Muscle layer of duodenum (tissue), 2 donors: ENCODE data around the gene PRKAG2.
"Not testable (repeated sequence)": the region's sequence is repeated elsewhere in the genome, so short reads cannot be mapped to it uniquely, and the experiment has no call there.

ENCODE experiments used
- H3K27ac ChIP-seq: one replicate; pipeline ENCODE4 v1.7.0; 2013; ENCODE audit warnings: mild to moderate bottlenecking, low read length
- H3K27me3 ChIP-seq: one replicate; pipeline ENCODE4 v1.7.0; 2013; ENCODE audit warnings: low read depth, mild to moderate bottlenecking, control low read depth, low read length
- H3K36me3 ChIP-seq, 2 donors: one replicate each; pipeline ENCODE4 v1.7.0; 2013; ENCODE audit warnings: low read length in 2 of 2, control low read depth in 1 of 2, mild to moderate bottlenecking in 1 of 2; ENCODE audit not compliant: insufficient read depth in 2 of 2, control insufficient read depth in 1 of 2
- H3K4me1 ChIP-seq, 2 donors: one replicate each; pipeline ENCODE4 v1.7.0; 2013; ENCODE audit warnings: low read length in 2 of 2, mild to moderate bottlenecking in 2 of 2, control low read depth in 1 of 2, moderate library complexity in 1 of 2; ENCODE audit not compliant: insufficient read depth in 2 of 2, control insufficient read depth in 1 of 2
- H3K4me3 ChIP-seq, 2 donors: one replicate each; pipeline ENCODE4 v1.7.0; 2013; ENCODE audit warnings: low read length in 2 of 2, low read depth in 1 of 2, mild to moderate bottlenecking in 1 of 2
- H3K9me3 ChIP-seq, 2 donors: one replicate each; pipeline ENCODE4 v1.7.0; 2013; ENCODE audit warnings: low read length in 2 of 2, control low read depth in 1 of 2, mild to moderate bottlenecking in 1 of 2; ENCODE audit not compliant: control insufficient read depth in 1 of 2
- donor health status: healthy.

Gene PRKAG2

GRCh38 chr7:151801291-151801690, 75.6 kb downstream of the PRKAG2 start:
- Histone ChIP-seq H3K4me3 (no peak overlapping the region), H3K27ac (no peak overlapping the region), H3K4me1 (peaks cover 0 to 4% of the 10 kb centered on the region in 2 donors), H3K9me3 (no peaks in the 10 kb centered on the region), H3K36me3 (peaks cover 0 to 3% of the 10 kb centered on the region in 2 donors), H3K27me3 (no peaks in the 10 kb centered on the region)

DNA sequence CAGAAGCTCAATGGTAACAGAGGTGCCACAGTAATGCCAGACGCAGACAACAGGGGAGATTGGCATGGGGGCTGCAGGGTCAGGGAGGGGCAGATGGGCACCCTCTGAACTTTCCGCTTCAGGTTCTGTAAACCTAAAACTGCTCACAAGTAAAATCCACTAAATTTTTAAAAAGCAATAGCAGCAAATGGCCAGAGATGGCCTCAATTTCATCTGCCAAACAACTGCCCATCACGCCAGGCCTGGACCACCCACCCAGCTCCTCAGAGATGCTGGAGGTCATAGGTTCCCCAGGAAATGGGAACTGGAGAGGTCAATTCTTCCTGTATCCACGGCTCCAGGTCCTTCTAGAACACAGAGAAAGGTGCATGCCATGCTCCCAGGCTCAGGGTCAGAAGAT, 76.1 kb downstream of the PRKAG2 start:
- H3K4me3 ChIP-seq, result no peak overlapping the region
- H3K4me1 ChIP-seq, result peaks cover 0 to 4% of the 10 kb centered on the region in 2 donors
- H3K9me3 ChIP-seq, result no peaks in the 10 kb centered on the region
- peaks cover 0 to 3% of the 10 kb centered on the region in 2 donors for H3K36me3 ChIP-seq
- no peaks in the 10 kb centered on the region for H3K27me3 ChIP-seq
- no peak overlapping the region for H3K27ac ChIP-seq

GRCh38 chr7:151800391-151800790, 76.5 kb downstream of the PRKAG2 start:
- peaks cover 0 to 4% of the 10 kb centered on the region in 2 donors for H3K4me1 ChIP-seq
- no peak overlapping the region for H3K4me3 ChIP-seq
- H3K9me3 ChIP-seq, result no peaks in the 10 kb centered on the region
- peaks cover 0 to 3% of the 10 kb centered on the region in 2 donors for H3K36me3 ChIP-seq
- no peak overlapping the region for H3K27ac ChIP-seq
- no peaks in the 10 kb centered on the region for H3K27me3 ChIP-seq

DNA sequence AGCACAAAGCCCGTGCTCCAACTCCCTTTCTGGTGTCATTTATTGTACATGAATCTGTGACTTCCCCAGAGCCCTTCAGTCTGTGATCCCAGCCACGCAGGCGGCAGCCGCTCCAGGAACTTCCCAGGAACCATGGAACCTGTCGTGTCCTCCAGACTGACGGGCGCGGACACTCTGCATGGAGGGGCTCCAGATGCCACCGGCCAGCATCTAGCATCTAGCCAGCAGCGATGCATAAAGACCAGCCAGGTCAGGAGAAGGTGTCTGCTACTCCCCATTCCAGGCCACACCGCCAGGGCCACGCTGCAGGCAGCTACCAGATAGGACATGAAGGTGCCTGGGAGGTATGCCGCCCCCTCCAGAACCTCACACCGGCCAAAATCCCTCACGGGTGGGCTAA, 77.4 kb downstream of the PRKAG2 start:
- peaks cover 0 to 4% of the 10 kb centered on the region in 2 donors for H3K4me1 ChIP-seq
- H3K27me3 ChIP-seq, result no peaks in the 10 kb centered on the region
- no peak overlapping the region for H3K27ac ChIP-seq
- H3K36me3 ChIP-seq, result no peaks in the 10 kb centered on the region
- H3K4me3 ChIP-seq, result no peak overlapping the region
- no peaks in the 10 kb centered on the region for H3K9me3 ChIP-seq

- Histone ChIP-seq H3K9me3 (no peaks in the 10 kb centered on the region), H3K4me1 (peaks cover 0 to 4% of the 10 kb centered on the region in 2 donors), H3K36me3 (no peaks in the 10 kb centered on the region), H3K27me3 (no peaks in the 10 kb centered on the region), H3K4me3 (no peak overlapping the region), H3K27ac (no peak overlapping the region)
Observed at GRCh38 chr7:151798851-151799448, 78.0 kb downstream of the PRKAG2 start.

- H3K9me3 ChIP-seq, H3K4me3 ChIP-seq, H3K36me3 ChIP-seq, H3K4me1 ChIP-seq, H3K27me3 ChIP-seq: not testable (repeated sequence)
- peak overlapping the region; percentile 39 for H3K27ac ChIP-seq
Observed at GRCh38 chr7:151797667-151798307, 79.1 kb downstream of the PRKAG2 start.

DNA sequence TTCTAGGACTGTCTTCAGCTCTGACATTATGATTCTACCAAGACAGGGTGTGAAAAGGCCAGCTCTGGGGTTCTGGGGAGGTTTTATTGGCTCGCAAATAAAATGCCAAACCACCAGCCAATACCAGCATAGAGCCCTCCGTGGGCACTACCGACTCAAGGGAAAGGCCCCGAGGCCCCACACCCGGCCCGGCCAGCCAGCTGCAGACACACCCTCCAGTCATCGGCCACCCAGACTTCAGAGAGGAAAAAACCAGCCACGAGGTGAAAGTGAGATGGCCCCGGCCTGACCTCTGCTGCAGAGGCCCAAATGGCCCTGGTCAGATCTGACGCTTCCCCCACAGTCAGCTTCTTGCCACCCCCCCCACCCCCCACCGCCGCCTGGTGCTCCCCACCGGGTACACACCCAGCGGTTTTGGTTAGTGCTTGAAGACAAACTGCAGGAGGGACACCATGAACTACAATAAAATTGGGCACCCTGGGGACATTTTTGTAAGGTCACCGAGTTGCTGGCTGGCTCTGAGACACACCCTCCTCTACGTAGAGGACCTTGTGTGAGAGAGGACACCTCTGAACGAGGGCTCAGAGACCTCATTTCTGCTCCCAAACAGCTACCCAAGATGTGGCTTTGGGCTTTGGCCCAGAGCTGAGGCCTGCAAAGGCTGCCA, 79.9 kb downstream of the PRKAG2 start:
- Histone ChIP-seq H3K9me3 (no peaks in the 10 kb centered on the region), H3K27ac (peak overlapping the region; percentile 56), H3K4me1 (peaks cover 0 to 4% of the 10 kb centered on the region in 2 donors), H3K36me3 (no peaks in the 10 kb centered on the region), H3K4me3 (no peak overlapping the region), H3K27me3 (no peaks in the 10 kb centered on the region)

GRCh38 chr7:151796091-151796870, 80.6 kb downstream of the PRKAG2 start:
- Histone ChIP-seq H3K4me1 (peaks cover 0 to 4% of the 10 kb centered on the region in 2 donors), H3K27me3 (no peaks in the 10 kb centered on the region), H3K4me3 (no peak overlapping the region), H3K27ac (peak overlapping the region; percentile 56), H3K36me3 (no peaks in the 10 kb centered on the region), H3K9me3 (no peaks in the 10 kb centered on the region)

DNA sequence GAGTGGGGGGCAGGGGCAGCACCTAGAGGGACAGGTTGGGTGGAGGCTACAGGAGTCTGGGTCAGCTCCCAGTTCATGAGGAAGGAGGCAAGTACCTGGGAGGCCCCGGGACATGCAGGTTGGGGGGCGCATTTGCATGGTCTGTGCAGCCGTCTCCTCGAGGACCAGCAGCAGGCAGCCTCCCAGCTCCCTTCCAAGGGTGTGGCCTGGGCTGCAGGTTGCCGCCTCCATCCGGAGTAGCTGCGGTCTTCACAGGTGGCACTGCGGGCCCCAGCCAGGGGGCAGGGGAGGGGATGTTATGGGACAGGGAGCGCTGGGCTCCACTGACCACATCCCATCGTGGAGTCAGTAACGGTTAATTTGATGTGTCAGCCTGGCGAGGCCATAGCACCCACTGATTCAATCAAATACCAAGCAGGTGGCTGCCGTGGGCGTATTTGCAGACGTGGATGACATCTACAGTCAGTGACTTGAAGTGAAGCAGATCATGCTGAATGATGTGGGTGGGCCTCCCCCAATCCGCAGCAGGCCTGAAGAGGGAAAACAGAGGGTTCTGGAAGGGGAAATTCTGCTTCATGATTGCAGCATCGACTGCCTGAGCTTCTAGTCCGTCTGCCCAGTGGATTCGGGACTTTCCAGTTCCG, 81.6 kb downstream of the PRKAG2 start:
- no peak overlapping the region for H3K4me3 ChIP-seq
- peaks cover 0 to 4% of the 10 kb centered on the region in 2 donors for H3K4me1 ChIP-seq
- H3K36me3 ChIP-seq, result no peaks in the 10 kb centered on the region
- H3K27me3 ChIP-seq, result no peaks in the 10 kb centered on the region
- H3K9me3 ChIP-seq, result no peaks in the 10 kb centered on the region
- H3K27ac ChIP-seq, result no peak overlapping the region

GRCh38 chr7:151794508-151795167, 82.3 kb downstream of the PRKAG2 start:
- no peak overlapping the region for H3K27ac ChIP-seq
- no peaks in the 10 kb centered on the region for H3K27me3 ChIP-seq
- no peak overlapping the region for H3K4me3 ChIP-seq
- no peaks in the 10 kb centered on the region for H3K36me3 ChIP-seq
- no peaks in the 10 kb centered on the region for H3K9me3 ChIP-seq
- peaks cover 0 to 4% of the 10 kb centered on the region in 2 donors for H3K4me1 ChIP-seq
